ENCODE results near the gene CDKN2B-AS1. TPM values are rescaled to one million over a fixed set of nuclear protein-coding genes. Genes with fewer than 3 reads are reported as not detected.

The CDKN2B-AS1 gene
- total RNA-seq, 2 donors from 2014 or later, result not detected

- TF ChIP-seq, protein P1, sequence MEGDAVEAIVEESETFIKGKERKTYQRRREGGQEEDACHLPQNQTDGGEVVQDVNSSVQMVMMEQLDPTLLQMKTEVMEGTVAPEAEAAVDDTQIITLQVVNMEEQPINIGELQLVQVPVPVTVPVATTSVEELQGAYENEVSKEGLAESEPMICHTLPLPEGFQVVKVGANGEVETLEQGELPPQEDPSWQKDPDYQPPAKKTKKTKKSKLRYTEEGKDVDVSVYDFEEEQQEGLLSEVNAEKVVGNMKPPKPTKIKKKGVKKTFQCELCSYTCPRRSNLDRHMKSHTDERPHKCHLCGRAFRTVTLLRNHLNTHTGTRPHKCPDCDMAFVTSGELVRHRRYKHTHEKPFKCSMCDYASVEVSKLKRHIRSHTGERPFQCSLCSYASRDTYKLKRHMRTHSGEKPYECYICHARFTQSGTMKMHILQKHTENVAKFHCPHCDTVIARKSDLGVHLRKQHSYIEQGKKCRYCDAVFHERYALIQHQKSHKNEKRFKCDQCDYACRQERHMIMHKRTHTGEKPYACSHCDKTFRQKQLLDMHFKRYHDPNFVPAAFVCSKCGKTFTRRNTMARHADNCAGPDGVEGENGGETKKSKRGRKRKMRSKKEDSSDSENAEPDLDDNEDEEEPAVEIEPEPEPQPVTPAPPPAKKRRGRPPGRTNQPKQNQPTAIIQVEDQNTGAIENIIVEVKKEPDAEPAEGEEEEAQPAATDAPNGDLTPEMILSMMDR (IDR thresholded peaks at IDR 0.05), result no peak
- H3K4me3 ChIP-seq, result no peak overlapping the region
- ATAC-seq (ENCODE audit: insufficient number of reproducible peaks, low FRiP score, low read depth) (no peak), DNase-seq (ENCODE audit: low spot score) (no peak)
- no peak overlapping the region for H3K27ac ChIP-seq
- no peaks in the 10 kb centered on the region for H3K4me1 ChIP-seq (ENCODE audit: control insufficient read depth in 1 of 2, low read depth in 2 of 2)
- H3K27me3 ChIP-seq (replicated peaks; ENCODE audit: insufficient read depth), result no peaks in the 10 kb centered on the region
- no peaks in the 10 kb centered on the region for H3K36me3 ChIP-seq
- H3K9me3 ChIP-seq, result no peaks in the 10 kb centered on the region
Measured at GRCh38 chr9:22035591-22036011, 41.0 kb downstream of the CDKN2B-AS1 start.

DNA sequence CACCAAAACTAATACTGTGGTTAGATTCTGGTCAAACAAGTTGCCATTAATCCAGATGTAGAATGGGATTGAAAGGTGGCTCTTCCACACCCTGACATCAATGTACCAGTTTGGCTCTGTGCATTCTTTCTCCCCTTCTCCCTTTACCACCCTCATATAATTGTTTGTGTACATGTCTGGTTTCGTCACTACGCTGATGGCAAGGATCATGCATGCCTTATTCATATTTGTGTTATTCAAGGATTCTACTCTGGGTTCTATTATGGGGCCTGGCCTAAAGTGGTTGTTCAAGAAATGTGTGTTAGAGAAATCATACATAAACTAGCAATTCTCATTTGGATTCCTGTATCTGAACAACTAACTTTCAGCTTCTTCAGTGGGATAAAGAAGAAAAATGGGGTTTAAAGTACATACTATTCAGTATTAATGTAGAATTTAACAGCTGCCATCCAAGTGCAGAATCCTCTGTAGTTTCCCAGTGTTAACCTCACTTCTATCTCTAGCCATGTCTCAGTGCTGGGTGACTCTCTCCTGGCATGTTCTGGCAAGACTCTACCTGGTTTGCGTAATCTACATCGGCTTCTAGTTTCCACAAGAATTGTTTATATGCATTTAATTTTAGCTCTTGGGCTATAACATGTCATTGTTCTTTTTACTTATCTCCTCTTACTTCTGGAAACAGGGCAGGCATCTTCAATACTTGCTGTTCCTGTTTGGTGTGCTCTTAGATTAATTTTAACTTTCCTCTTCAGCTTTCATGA is 42.5 kb downstream of the CDKN2B-AS1 start:
- no peak overlapping the region for H3K27ac ChIP-seq
- no peak overlapping the region for H3K4me3 ChIP-seq
- no peaks in the 10 kb centered on the region for H3K36me3 ChIP-seq
- DNase-seq (ENCODE audit: low spot score) (no peak), ATAC-seq (ENCODE audit: insufficient number of reproducible peaks, low FRiP score, low read depth) (no peak)
- H3K27me3 ChIP-seq (replicated peaks; ENCODE audit: insufficient read depth), result no peaks in the 10 kb centered on the region
- no peaks in the 10 kb centered on the region for H3K9me3 ChIP-seq
- no peaks in the 10 kb centered on the region for H3K4me1 ChIP-seq (ENCODE audit: control insufficient read depth in 1 of 2, low read depth in 2 of 2)
- TF ChIP-seq, protein P1 (IDR thresholded peaks at IDR 0.05), result no peak

GRCh38 chr9:22037954-22038690 is 43.5 kb downstream of the CDKN2B-AS1 start:
- peak; percentile 57 for ATAC-seq (ENCODE audit: insufficient number of reproducible peaks, low FRiP score, low read depth)
- no peaks in the 10 kb centered on the region for H3K36me3 ChIP-seq

GRCh38 chr9:22039258-22039657 is 44.7 kb downstream of the CDKN2B-AS1 start:
- Histone ChIP-seq H3K4me1 (ENCODE audit: control insufficient read depth in 1 of 2, low read depth in 2 of 2) (no peaks in the 10 kb centered on the region), H3K9me3 (no peaks in the 10 kb centered on the region), H3K36me3 (no peaks in the 10 kb centered on the region), H3K27ac (no peak overlapping the region), H3K27me3 (replicated peaks; ENCODE audit: insufficient read depth) (no peaks in the 10 kb centered on the region), H3K4me3 (no peak overlapping the region)
- TF ChIP-seq, protein P1 (IDR thresholded peaks at IDR 0.05), result no peak
- DNase-seq (ENCODE audit: low spot score) (no peak), ATAC-seq (ENCODE audit: insufficient number of reproducible peaks, low FRiP score, low read depth) (no peak)

More at GRCh38 chr9:22037954-22038690, 43.5 kb downstream of the CDKN2B-AS1 start:
- Histone ChIP-seq H3K9me3 (no peaks in the 10 kb centered on the region), H3K4me3 (no peak overlapping the region), H3K4me1 (ENCODE audit: control insufficient read depth in 1 of 2, low read depth in 2 of 2) (no peaks in the 10 kb centered on the region), H3K27me3 (replicated peaks; ENCODE audit: insufficient read depth) (no peaks in the 10 kb centered on the region), H3K27ac (no peak overlapping the region)
- no peak for DNase-seq (ENCODE audit: low spot score)
- TF ChIP-seq, protein P1 (IDR thresholded peaks at IDR 0.05), result peak; percentile 39

GRCh38 chr9:22040760-22041159 is 46.2 kb downstream of the CDKN2B-AS1 start:
- Histone ChIP-seq H3K4me1 (ENCODE audit: control insufficient read depth in 1 of 2, low read depth in 2 of 2) (no peaks in the 10 kb centered on the region), H3K36me3 (no peaks in the 10 kb centered on the region), H3K27ac (no peak overlapping the region), H3K4me3 (no peak overlapping the region), H3K9me3 (no peaks in the 10 kb centered on the region), H3K27me3 (replicated peaks; ENCODE audit: insufficient read depth) (no peaks in the 10 kb centered on the region)
- no peak for DNase-seq (ENCODE audit: low spot score)
- TF ChIP-seq, protein P1 (IDR thresholded peaks at IDR 0.05), result no peak
- ATAC-seq (ENCODE audit: insufficient number of reproducible peaks, low FRiP score, low read depth), result no peak

All from thoracic aorta (tissue), 2 donors.